Panc1 (cell line): ENCODE results near the gene LRBA. TPM values are rescaled to one million over a fixed set of nuclear protein-coding genes. Genes with fewer than 3 reads are reported as not detected.

Experiments used
- ATAC-seq: fragments of 200-7000 bp; cut with Tn5 transposase; 2 replicates; pipeline ENCODE4 v1.9.1; 2020; ENCODE audit warnings: mild to moderate bottlenecking, moderate library complexity
- BruUV-seq: library from RNA; stranded (reverse); fragments of 400-500 nt; replicated peaks from 2 replicates; lab custom pipeline; 2021; lab: Mats Ljungman, UMichigan
- CTCF ChIA-PET: fragments of 300-600 bp; sonication (Branson Sonifier 250); formaldehyde crosslinking; loops from one replicate; lab custom pipeline; 2022; ENCODE audit warnings: antibody characterized with exemption; lab: Charles Lee
- POLR2A ChIA-PET: fragments of 300-600 bp; sonication (Branson Sonifier 250); formaldehyde crosslinking; loops from one replicate; lab custom pipeline; 2022; ENCODE audit warnings: antibody characterized with exemption; lab: Charles Lee
- DNase-seq: peaks from one replicate; pipeline ENCODE4 v3.0.0-alpha.2; 2010; ENCODE audit warnings: low read depth, low spot score
- H3K27ac ChIP-seq: 2 replicates; pipeline ENCODE4 v1.5.1; 2011; ENCODE audit warnings: mild to moderate bottlenecking, low read length, inconsistent platforms
- H3K27me3 ChIP-seq: fragments of 200-500 bp; sonication (Bioruptor generic); 2 replicates; pipeline ENCODE4 v1.6.0; 2014; ENCODE audit warnings: low read length, inconsistent platforms; ENCODE audit not compliant: control insufficient read depth, insufficient read depth
- H3K36me3 ChIP-seq: fragments of 200-500 bp; sonication (Bioruptor generic); 2 replicates; pipeline ENCODE4 v1.5.1; 2014; ENCODE audit warnings: inconsistent platforms, mild to moderate bottlenecking, low read length, moderate library complexity; ENCODE audit not compliant: control insufficient read depth, insufficient read depth
- H3K4me1 ChIP-seq: 2 replicates; pipeline ENCODE4 v1.5.1; 2011; ENCODE audit warnings: inconsistent platforms, mild to moderate bottlenecking, low read length, moderate library complexity; ENCODE audit not compliant: control insufficient read depth, insufficient read depth
- H3K4me3 ChIP-seq, 2 experiments: 2 replicates each; pipeline ENCODE4 v1.5.1; 2011 to 2012; ENCODE audit warnings: low read depth in 2 of 2, low read length in 2 of 2, mild to moderate bottlenecking in 2 of 2, inconsistent platforms in 1 of 2, moderate library complexity in 1 of 2
- H3K9me3 ChIP-seq: fragments of 200-500 bp; sonication (Bioruptor generic); 2 replicates; pipeline ENCODE4 v1.5.1; 2014; ENCODE audit warnings: low read depth, mild to moderate bottlenecking, inconsistent platforms, low read length, moderate library complexity; ENCODE audit not compliant: control insufficient read depth, insufficient read depth
- CTCF ChIP-seq: fragments of 450-650 bp; IDR thresholded peaks from 2 replicates; pipeline ENCODE4 v1.5.1; 2017; ENCODE audit warnings: mild to moderate bottlenecking
- POLR2AphosphoS5 ChIP-seq: IDR thresholded peaks from 2 replicates; pipeline ENCODE4 v1.6.1; 2012; ENCODE audit warnings: mild to moderate bottlenecking, low read depth, low read length, moderate library complexity
- SIN3A ChIP-seq: IDR thresholded peaks from 2 replicates; pipeline ENCODE4 v1.6.1; 2012; ENCODE audit warnings: low read depth, mild to moderate bottlenecking, low read length, moderate library complexity, borderline replicate concordance; ENCODE audit not compliant: insufficient read depth
- TCF7L2 ChIP-seq: IDR thresholded peaks from 2 replicates; pipeline ENCODE4 v1.6.1; 2011; ENCODE audit warnings: mild to moderate bottlenecking, low read depth, low read length, inconsistent platforms
- in situ Hi-C: cut with HindIII; loops from 2 replicates; pipeline ENCODE4 v1.10.0; 2016; ENCODE audit warnings: low sequenced_read_pairs, low pct_unique_long_range_greater_than_20kb
- intact Hi-C: fragments of 100-400 bp; cut with micrococcal nuclease; formaldehyde crosslinking; loops from one replicate; pipeline ENCODE4 v1.10.0; 2022; ENCODE audit not compliant: unreplicated experiment
- total RNA-seq: library from RNA; stranded (reverse); gene quantifications from one replicate; pipeline ENCODE4 v1.2.1, GENCODE V29; 2021; ENCODE audit not compliant: unreplicated experiment
- TF ChIP-seq, protein P1 (sequence below), 2 experiments: IDR thresholded peaks; 2 replicates each; pipeline ENCODE4 v1.6.1; 2011 to 2012; ENCODE audit warnings: low read depth in 2 of 2, control low read depth in 1 of 2, low read length in 1 of 2, mild to moderate bottlenecking in 1 of 2, moderate library complexity in 1 of 2; ENCODE audit not compliant: insufficient read depth in 1 of 2

The LRBA gene
- total RNA-seq, 1 experiment from 2014 or later: 26.4 TPM

DNA sequence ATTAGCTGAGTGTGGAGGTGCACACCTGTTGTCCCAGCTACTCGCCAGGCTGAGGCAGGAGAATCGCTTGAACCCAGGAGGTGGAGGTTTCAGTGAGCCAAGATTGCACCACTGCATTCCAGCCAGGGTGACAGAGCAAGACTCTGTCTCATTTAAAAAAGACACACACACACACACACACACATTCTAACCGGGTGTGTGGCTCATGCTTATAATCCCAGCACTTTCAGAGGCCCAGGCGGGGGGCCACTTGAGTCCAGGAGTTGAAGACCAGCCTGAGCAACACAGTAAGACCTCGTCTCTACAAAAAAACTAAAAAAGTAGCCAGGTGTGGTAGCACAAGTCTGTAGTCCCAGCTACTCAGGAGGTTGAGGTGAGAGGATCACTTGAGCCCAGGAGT lies 152.3 kb downstream of the LRBA start:
- CTCF ChIA-PET: no interaction called here
- no TSS peak for BruUV-seq
- no peak overlapping the region for H3K4me3 ChIP-seq
- no peaks in the 10 kb centered on the region for H3K27me3 ChIP-seq
- H3K27ac ChIP-seq: no peak overlapping the region
- H3K36me3 ChIP-seq: no peaks in the 10 kb centered on the region
- in situ Hi-C loops: no loop called here
- intact Hi-C loops: no loop called here
- no peaks in the 10 kb centered on the region; the same call in 1 of the 2 replicates for H3K4me1 ChIP-seq
- TF ChIP-seq POLR2AphosphoS5: no peak
- TF ChIP-seq, protein P1, sequence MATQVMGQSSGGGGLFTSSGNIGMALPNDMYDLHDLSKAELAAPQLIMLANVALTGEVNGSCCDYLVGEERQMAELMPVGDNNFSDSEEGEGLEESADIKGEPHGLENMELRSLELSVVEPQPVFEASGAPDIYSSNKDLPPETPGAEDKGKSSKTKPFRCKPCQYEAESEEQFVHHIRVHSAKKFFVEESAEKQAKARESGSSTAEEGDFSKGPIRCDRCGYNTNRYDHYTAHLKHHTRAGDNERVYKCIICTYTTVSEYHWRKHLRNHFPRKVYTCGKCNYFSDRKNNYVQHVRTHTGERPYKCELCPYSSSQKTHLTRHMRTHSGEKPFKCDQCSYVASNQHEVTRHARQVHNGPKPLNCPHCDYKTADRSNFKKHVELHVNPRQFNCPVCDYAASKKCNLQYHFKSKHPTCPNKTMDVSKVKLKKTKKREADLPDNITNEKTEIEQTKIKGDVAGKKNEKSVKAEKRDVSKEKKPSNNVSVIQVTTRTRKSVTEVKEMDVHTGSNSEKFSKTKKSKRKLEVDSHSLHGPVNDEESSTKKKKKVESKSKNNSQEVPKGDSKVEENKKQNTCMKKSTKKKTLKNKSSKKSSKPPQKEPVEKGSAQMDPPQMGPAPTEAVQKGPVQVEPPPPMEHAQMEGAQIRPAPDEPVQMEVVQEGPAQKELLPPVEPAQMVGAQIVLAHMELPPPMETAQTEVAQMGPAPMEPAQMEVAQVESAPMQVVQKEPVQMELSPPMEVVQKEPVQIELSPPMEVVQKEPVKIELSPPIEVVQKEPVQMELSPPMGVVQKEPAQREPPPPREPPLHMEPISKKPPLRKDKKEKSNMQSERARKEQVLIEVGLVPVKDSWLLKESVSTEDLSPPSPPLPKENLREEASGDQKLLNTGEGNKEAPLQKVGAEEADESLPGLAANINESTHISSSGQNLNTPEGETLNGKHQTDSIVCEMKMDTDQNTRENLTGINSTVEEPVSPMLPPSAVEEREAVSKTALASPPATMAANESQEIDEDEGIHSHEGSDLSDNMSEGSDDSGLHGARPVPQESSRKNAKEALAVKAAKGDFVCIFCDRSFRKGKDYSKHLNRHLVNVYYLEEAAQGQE (IDR thresholded peaks at IDR 0.05; ENCODE audit: insufficient read depth in 1 of 2, low read depth in 2 of 2, low read length in 1 of 2): no peak
- TF ChIP-seq CTCF: no peak
- no peak for TF ChIP-seq SIN3A
- no peak for TF ChIP-seq TCF7L2
- POLR2A ChIA-PET: no interaction called here
- ATAC-seq: no peak
- H3K9me3 ChIP-seq: no peaks in the 10 kb centered on the region
- no peak for DNase-seq

- intact Hi-C loops (no loop called here), in situ Hi-C loops (no loop called here)
- DNase-seq: no peak
- TF ChIP-seq CTCF (no peak), TCF7L2 (no peak)
- Histone ChIP-seq H3K4me1 (no peaks in the 10 kb centered on the region), H3K9me3 (no peaks in the 10 kb centered on the region), H3K36me3 (no peaks in the 10 kb centered on the region), H3K4me3 (no peak overlapping the region), H3K27ac (no peak overlapping the region), H3K27me3 (no peaks in the 10 kb centered on the region)
- ChIA-PET CTCF (no interaction called here), POLR2A (no interaction called here)
- no peak for ATAC-seq
- BruUV-seq: no TSS peak
Measured at GRCh38 chr4:150859453-150859852, 155.6 kb downstream of the LRBA start.
